NK-92 (cell line): ENCODE results near the gene ACOD1.
"Not testable (repeated sequence)": the region's sequence is repeated elsewhere in the genome, so short reads cannot be mapped to it uniquely, and the experiment has no call there.

ENCODE experiments used
- DNase-seq: peaks from one replicate; lab custom pipeline; 2025; ENCODE audit not compliant: unreplicated experiment; lab: John Stamatoyannopoulos, UW

The ACOD1 gene

GRCh38 chr13:76948149-76948548, at the start of gene ACOD1:
Gene ACOD1, plus strand, starts transcription at chr13:76948511. Its CDS starts 48 bp downstream, at chr13:76948559.
- no peak for DNase-seq

- not testable (repeated sequence) for DNase-seq
These were observed 49.2 kb upstream of the ACOD1 start for GRCh38 chr13:76899066-76899465.

- peak; percentile 12 for DNase-seq
These were observed 44.7 kb upstream of the ACOD1 start for GRCh38 chr13:76903544-76904162.

GRCh38 chr13:76904507-76904906, 43.8 kb upstream of the ACOD1 start:
- no peak for DNase-seq

- no peak for DNase-seq
These were observed 35.8 kb upstream of the ACOD1 start for GRCh38 chr13:76912476-76912875.

GRCh38 chr13:76913898-76914297, 34.4 kb upstream of the ACOD1 start:
- no peak for DNase-seq

GRCh38 chr13:76917095-76917494, 31.2 kb upstream of the ACOD1 start:
- DNase-seq, result no peak

- not testable (repeated sequence) for DNase-seq
These were observed 30.4 kb upstream of the ACOD1 start for GRCh38 chr13:76917755-76918481.

GRCh38 chr13:76921516-76921915, 26.8 kb upstream of the ACOD1 start:
- DNase-seq, result no peak

- DNase-seq, result no peak
These were observed 23.2 kb upstream of the ACOD1 start for GRCh38 chr13:76925115-76925514.

- DNase-seq, result no peak
These were observed 20.4 kb upstream of the ACOD1 start for GRCh38 chr13:76927955-76928354.

GRCh38 chr13:76928456-76928855, 19.9 kb upstream of the ACOD1 start:
- no peak for DNase-seq

- no peak for DNase-seq
These were observed 19.0 kb upstream of the ACOD1 start for GRCh38 chr13:76929320-76929719.

- no peak for DNase-seq
These were observed 18.4 kb upstream of the ACOD1 start for GRCh38 chr13:76929851-76930374.

GRCh38 chr13:76932076-76932475, 16.2 kb upstream of the ACOD1 start:
- no peak for DNase-seq

GRCh38 chr13:76934671-76935070, 13.6 kb upstream of the ACOD1 start:
- DNase-seq, result no peak

- no peak for DNase-seq
These were observed 11.5 kb upstream of the ACOD1 start for GRCh38 chr13:76936763-76937162.

GRCh38 chr13:76937281-76937820, 11.0 kb upstream of the ACOD1 start:
- DNase-seq, result no peak

GRCh38 chr13:76939215-76939614, 9.1 kb upstream of the ACOD1 start:
- no peak for DNase-seq

- DNase-seq, result no peak
These were observed 5.9 kb upstream of the ACOD1 start for GRCh38 chr13:76942363-76942762.

- DNase-seq, result no peak
These were observed 4.7 kb upstream of the ACOD1 start for GRCh38 chr13:76943646-76944045.

- no peak for DNase-seq
These were observed 3.9 kb upstream of the ACOD1 start for GRCh38 chr13:76944456-76944855.
